ENCODE results near the gene DPP4. TPM values are rescaled to one million over a fixed set of nuclear protein-coding genes. Genes with fewer than 3 reads are reported as not detected.

The DPP4 gene
- total and polyA plus RNA-seq, 2 of the 13 experiments (the other 11 are each of a cell fraction or from before 2014, with no cell fraction given) = 39.4 to 109 TPM

- WGBS (ENCODE audit: low lambda C conversion rate) = 67% methylated on average over 7 of the region's 7 CpGs
- peak overlapping the region; percentile 3; the same call in 1 of the 2 replicates for H3K4me2 ChIP-seq (ENCODE audit: low read depth, low read length)
- CTCF ChIA-PET (ENCODE audit: low intra/inter-chr PET ratio, low total read pairs) = interaction anchor here (0.7 kb wide), 1 partner anchor 32 kb away, joined by 3 read pairs; no protein-coding TSS in a partner anchor
- intact Hi-C loops (cut with micrococcal nuclease; ENCODE audit: unreplicated experiment) (no loop called here), in situ Hi-C loops (cut with HindIII; ENCODE audit: extremely low pct_ligation_motif_present, low pct_unique_long_range_greater_than_20kb) (no loop called here)
- H3K36me3 ChIP-seq (replicated peaks in 1 of 2; ENCODE audit: control insufficient read depth in 1 of 2, insufficient read depth in 2 of 2, low read length in 2 of 2) = no peaks in the 10 kb centered on the region
- no TSS peak for BruUV-seq (replicated peaks)
- no peaks in the 10 kb centered on the region for H3K79me2 ChIP-seq (ENCODE audit: insufficient read depth, low read length)
- ATAC-seq (peak; percentile 87), FAIRE-seq (no peak), DNase-seq (ENCODE audit: low spot score) (peak; percentile 81)
- POLR2A ChIA-PET = interaction anchor here (0.8 to 4.8 kb wide), 3 partner anchors 15 to 96 kb away, joined by 3 to 41 read pairs (median 5); partner anchors contain the start of gene DPP4
- no peak overlapping the region for H3K4me3 ChIP-seq (replicated peaks in 1 of 3; ENCODE audit: insufficient read depth in 1 of 3, low read depth in 2 of 3, low read length in 3 of 3)
- no peaks in the 10 kb centered on the region for H3K9me3 ChIP-seq (ENCODE audit: low read length)
- H2AFZ ChIP-seq (ENCODE audit: low read length) = no peak overlapping the region
- peaks cover 52% of the 10 kb centered on the region for H3K4me1 ChIP-seq (ENCODE audit: insufficient read depth, low read length)
- no peaks in the 10 kb centered on the region for H4K20me1 ChIP-seq (ENCODE audit: insufficient read depth, low read length)
- H3K27me3 ChIP-seq (ENCODE audit: control insufficient read depth in 1 of 2, insufficient read depth in 2 of 2, low read length in 2 of 2) = no peaks in the 10 kb centered on the region
- H3K27ac ChIP-seq (ENCODE audit: extremely low read length, insufficient read depth, low read length) = no peak overlapping the region
- H3K9ac ChIP-seq (ENCODE audit: insufficient read depth, low read depth, low read length) = no peak overlapping the region
- TF ChIP-seq LCORL (IDR thresholded peaks at IDR 0.05) (no peak), LCORL (CRISPR knock-in tag; IDR thresholded peaks at IDR 0.05) (peak; percentile 57; the same call in 1 of the 2 replicates), GATAD2A (CRISPR knock-in tag; IDR thresholded peaks at IDR 0.05) (peak; percentile 54; the same call in 1 of the 2 replicates), XRCC5 (optimal IDR thresholded peaks at IDR 0.05; ENCODE audit: low read length) (peak; percentile 15), ZSCAN21 (CRISPR knock-in tag; IDR thresholded peaks at IDR 0.05; ENCODE audit: borderline replicate concordance) (peak; percentile 25; the same call in 1 of the 2 replicates), JUN (CRISPR knock-in tag; IDR thresholded peaks at IDR 0.05) (0 out of 2 replicates have a peak, but pooled peaks have one; percentile 46), ZHX2 (IDR thresholded peaks at IDR 0.05; ENCODE audit: low read depth) (no peak), ZHX2 (CRISPR knock-in tag; IDR thresholded peaks at IDR 0.05; ENCODE audit: borderline replicate concordance) (no peak), FOSL2 (CRISPR knock-in tag; IDR thresholded peaks at IDR 0.05) (peak; percentile 83), MIER3 (CRISPR knock-in tag; IDR thresholded peaks at IDR 0.05; ENCODE audit: borderline replicate concordance) (peak; percentile 22; the same call in 1 of the 2 replicates), RAD51 (IDR thresholded peaks at IDR 0.05; ENCODE audit: borderline replicate concordance) (no peak), MED1 (CRISPR knock-in tag; IDR thresholded peaks at IDR 0.05) (peak; percentile 57; the same call in 1 of the 2 replicates), ETV5 (CRISPR knock-in tag; IDR thresholded peaks at IDR 0.05; ENCODE audit: borderline replicate concordance) (peak; percentile 38; the same call in 1 of the 2 replicates), ZNF547 (CRISPR knock-in tag; IDR thresholded peaks at IDR 0.05) (0 out of 2 replicates have a peak, but pooled peaks have one; percentile 38), POGZ (CRISPR knock-in tag; IDR thresholded peaks at IDR 0.05) (0 out of 2 replicates have a peak, but pooled peaks have one; percentile 16), SOX5 (CRISPR knock-in tag; IDR thresholded peaks at IDR 0.05; ENCODE audit: borderline replicate concordance) (0 out of 2 replicates have a peak, but pooled peaks have one; percentile 20)
- TF ChIP-seq, protein P1, sequence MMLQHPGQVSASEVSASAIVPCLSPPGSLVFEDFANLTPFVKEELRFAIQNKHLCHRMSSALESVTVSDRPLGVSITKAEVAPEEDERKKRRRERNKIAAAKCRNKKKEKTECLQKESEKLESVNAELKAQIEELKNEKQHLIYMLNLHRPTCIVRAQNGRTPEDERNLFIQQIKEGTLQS (CRISPR knock-in tag; IDR thresholded peaks at IDR 0.05) = peak; percentile 53; the same call in 1 of the 2 replicates
- TF ChIP-seq, protein P2, sequence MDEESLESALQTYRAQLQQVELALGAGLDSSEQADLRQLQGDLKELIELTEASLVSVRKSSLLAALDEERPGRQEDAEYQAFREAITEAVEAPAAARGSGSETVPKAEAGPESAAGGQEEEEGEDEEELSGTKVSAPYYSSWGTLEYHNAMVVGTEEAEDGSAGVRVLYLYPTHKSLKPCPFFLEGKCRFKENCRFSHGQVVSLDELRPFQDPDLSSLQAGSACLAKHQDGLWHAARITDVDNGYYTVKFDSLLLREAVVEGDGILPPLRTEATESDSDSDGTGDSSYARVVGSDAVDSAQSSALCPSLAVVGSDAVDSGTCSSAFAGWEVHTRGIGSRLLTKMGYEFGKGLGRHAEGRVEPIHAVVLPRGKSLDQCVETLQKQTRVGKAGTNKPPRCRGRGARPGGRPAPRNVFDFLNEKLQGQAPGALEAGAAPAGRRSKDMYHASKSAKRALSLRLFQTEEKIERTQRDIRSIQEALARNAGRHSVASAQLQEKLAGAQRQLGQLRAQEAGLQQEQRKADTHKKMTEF (CRISPR knock-in tag; IDR thresholded peaks at IDR 0.05) = peak; percentile 28; the same call in 1 of the 2 replicates
Measured at GRCh38 chr2:162091325-162092007, 17.5 kb upstream of the DPP4 start.
